HEK293 (cell line): ENCODE results near the gene USP6NL.

Source experiments
- CTCF ChIA-PET: fragments of 350-600 bp; formaldehyde crosslinking; extraction: SDS; loops from one replicate; lab custom pipeline; 2021; ENCODE audit warnings: antibody characterized with exemption; lab: Yijun Ruan, JAX
- POLR2A ChIA-PET: fragments of 300-600 bp; formaldehyde crosslinking; extraction: SDS; loops from one replicate; lab custom pipeline; 2020; ENCODE audit warnings: antibody characterized with exemption, inconsistent platforms; lab: Yijun Ruan, JAX
- H3K27ac ChIP-seq: fragments of 200-500 bp; sonication (Bioruptor generic); 2 replicates; pipeline ENCODE4 v1.5.1; 2014; ENCODE audit warnings: low read depth, low read length, control low read depth, inconsistent platforms; ENCODE audit errors: extremely low read depth
- H3K36me3 ChIP-seq, 2 experiments: fragments of 200-500 bp in 1 of 2; sonication (Bioruptor generic) in 1 of 2; 1 replicate in 1 of 2; 2 replicates in 1 of 2; pipeline ENCODE4 v1.5.1; 2014 to 2017; ENCODE audit warnings: inconsistent platforms in 2 of 2, low read length in 2 of 2; ENCODE audit not compliant: control insufficient read depth in 2 of 2, insufficient read depth in 1 of 2
- H3K4me1 ChIP-seq: fragments of 200-500 bp; sonication (Bioruptor generic); 2 replicates; pipeline ENCODE4 v1.5.1; 2014; ENCODE audit warnings: mild to moderate bottlenecking, low read length, inconsistent platforms; ENCODE audit not compliant: control insufficient read depth, insufficient read depth
- H3K4me3 ChIP-seq: 2 replicates; pipeline ENCODE4 v1.5.1; 2011; ENCODE audit warnings: low read depth, mild to moderate bottlenecking, control low read depth, low read length, moderate library complexity
- H3K9me3 ChIP-seq: fragments of 200-500 bp; sonication (Bioruptor generic); 2 replicates; pipeline ENCODE4 v1.5.1; 2014; ENCODE audit warnings: low read depth, low read length, inconsistent platforms; ENCODE audit not compliant: control insufficient read depth, insufficient read depth
- CTCF ChIP-seq: fragments of 450-650 bp; formaldehyde crosslinking; IDR thresholded peaks from 2 replicates; pipeline ENCODE4 v1.5.1; 2016; ENCODE audit warnings: missing biosample characterization, missing genetic modification characterization
- MYNN ChIP-seq: fragments of 450-650 bp; formaldehyde crosslinking; IDR thresholded peaks from 2 replicates; pipeline ENCODE4 v1.5.1; 2016; ENCODE audit warnings: missing biosample characterization, missing genetic modification characterization, borderline replicate concordance
- SCRT2 ChIP-seq: fragments of 450-650 bp; formaldehyde crosslinking; IDR thresholded peaks from 2 replicates; pipeline ENCODE4 v1.5.1; 2016; ENCODE audit warnings: missing biosample characterization, missing genetic modification characterization
- ZNF121 ChIP-seq: fragments of 450-650 bp; formaldehyde crosslinking; IDR thresholded peaks from 2 replicates; pipeline ENCODE4 v1.5.1; 2016; ENCODE audit warnings: missing biosample characterization, missing genetic modification characterization
- ZNF239 ChIP-seq: fragments of 450-650 bp; formaldehyde crosslinking; IDR thresholded peaks from 2 replicates; pipeline ENCODE4 v1.5.1; 2016; ENCODE audit warnings: missing biosample characterization, missing genetic modification characterization
- ZNF341 ChIP-seq: fragments of 450-650 bp; formaldehyde crosslinking; IDR thresholded peaks from 2 replicates; pipeline ENCODE4; 2016; ENCODE audit warnings: low read depth, missing biosample characterization, missing genetic modification characterization
- ZNF510 ChIP-seq: fragments of 450-650 bp; formaldehyde crosslinking; IDR thresholded peaks from 2 replicates; pipeline ENCODE4 v1.5.1; 2018; ENCODE audit warnings: mild to moderate bottlenecking, missing genetic modification characterization, missing biosample characterization; ENCODE audit not compliant: insufficient replicate concordance
- ZNF529 ChIP-seq: fragments of 450-650 bp; formaldehyde crosslinking; IDR thresholded peaks from 2 replicates; pipeline ENCODE4 v1.5.1; 2017; ENCODE audit warnings: missing genetic modification characterization, missing biosample characterization; ENCODE audit not compliant: insufficient replicate concordance
- ZNF600 ChIP-seq: fragments of 450-650 bp; formaldehyde crosslinking; IDR thresholded peaks from 2 replicates; pipeline ENCODE4 v1.5.1; 2016; ENCODE audit warnings: missing biosample characterization, missing genetic modification characterization
- ZNF776 ChIP-seq: fragments of 450-650 bp; formaldehyde crosslinking; IDR thresholded peaks from 2 replicates; pipeline ENCODE4 v1.5.0; 2017; ENCODE audit warnings: missing biosample characterization, missing genetic modification characterization, borderline replicate concordance
- TF ChIP-seq, protein P1 (sequence below): fragments of 450-650 bp; formaldehyde crosslinking; IDR thresholded peaks from 2 replicates; pipeline ENCODE4 v1.5.1; 2017; ENCODE audit warnings: missing biosample characterization, missing genetic modification characterization
- TF ChIP-seq, protein P2 (sequence below): fragments of 450-650 bp; formaldehyde crosslinking; IDR thresholded peaks from 2 replicates; pipeline ENCODE4 v1.5.1; 2016; ENCODE audit warnings: missing biosample characterization, missing genetic modification characterization

Gene USP6NL

DNA sequence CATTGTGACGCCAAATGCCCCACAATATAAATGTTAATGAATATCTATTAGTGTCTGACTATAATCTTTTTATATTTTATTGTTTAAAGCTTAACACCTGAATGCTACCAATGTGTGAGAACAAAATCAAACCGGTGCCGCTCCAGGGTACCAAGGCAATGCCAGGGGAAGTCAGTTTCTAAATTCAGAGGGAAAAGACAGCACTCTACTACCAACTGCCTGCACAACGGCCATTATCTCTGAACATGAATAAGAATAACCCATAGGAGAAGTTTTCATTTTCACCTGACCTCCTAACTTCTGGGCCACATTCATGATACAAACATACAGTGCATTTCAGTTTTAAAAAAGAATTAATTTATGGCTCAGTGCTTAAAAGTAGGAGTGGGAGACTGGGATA lies 21.7 kb downstream of the USP6NL start:
- Histone ChIP-seq H3K36me3 (peaks cover 0 to 3% of the 10 kb centered on the region in 2 experiments; a peak in 1 of 3 replicates), H3K9me3 (no peaks in the 10 kb centered on the region)
- TF ChIP-seq MYNN (tag by site-specific recombination) (no peak), ZNF510 (tag by site-specific recombination) (no peak)
- TF ChIP-seq, all 188 proteins: peak for 0
- no peak overlapping the region for H3K4me3 ChIP-seq
- ChIA-PET CTCF (interaction anchor here (1.1 kb wide), 1 partner anchor 15 kb away, joined by 3 read pairs; no protein-coding TSS in a partner anchor), POLR2A (no interaction called here)
- 0 out of 2 replicates have a peak, but pooled peaks cover 2% of the 10 kb centered on the region for H3K4me1 ChIP-seq
- no peak overlapping the region for H3K27ac ChIP-seq

GRCh38 chr10:11588873-11589574 lies 22.4 kb downstream of the USP6NL start:
- H3K9me3 ChIP-seq: no peaks in the 10 kb centered on the region
- H3K4me3 ChIP-seq: no peak overlapping the region
- no peak overlapping the region for H3K27ac ChIP-seq
- CTCF ChIA-PET: interaction anchor here (0.6 to 1.7 kb wide), 5 partner anchors 14 to 136 kb away, joined by 3 to 4 read pairs (median 3); no protein-coding TSS in a partner anchor
- TF ChIP-seq ZNF600 (tag by site-specific recombination): peak; percentile 14; the same call in 1 of the 2 replicates
- TF ChIP-seq, protein P1, sequence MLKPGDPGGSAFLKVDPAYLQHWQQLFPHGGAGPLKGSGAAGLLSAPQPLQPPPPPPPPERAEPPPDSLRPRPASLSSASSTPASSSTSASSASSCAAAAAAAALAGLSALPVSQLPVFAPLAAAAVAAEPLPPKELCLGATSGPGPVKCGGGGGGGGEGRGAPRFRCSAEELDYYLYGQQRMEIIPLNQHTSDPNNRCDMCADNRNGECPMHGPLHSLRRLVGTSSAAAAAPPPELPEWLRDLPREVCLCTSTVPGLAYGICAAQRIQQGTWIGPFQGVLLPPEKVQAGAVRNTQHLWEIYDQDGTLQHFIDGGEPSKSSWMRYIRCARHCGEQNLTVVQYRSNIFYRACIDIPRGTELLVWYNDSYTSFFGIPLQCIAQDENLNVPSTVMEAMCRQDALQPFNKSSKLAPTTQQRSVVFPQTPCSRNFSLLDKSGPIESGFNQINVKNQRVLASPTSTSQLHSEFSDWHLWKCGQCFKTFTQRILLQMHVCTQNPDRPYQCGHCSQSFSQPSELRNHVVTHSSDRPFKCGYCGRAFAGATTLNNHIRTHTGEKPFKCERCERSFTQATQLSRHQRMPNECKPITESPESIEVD (tag by site-specific recombination): peak; percentile 43
- TF ChIP-seq ZNF341 (tag by site-specific recombination): peak; percentile 58; the same call in 1 of the 2 replicates
- TF ChIP-seq ZNF239 (tag by site-specific recombination): no peak
- TF ChIP-seq CTCF (tag by site-specific recombination): no peak
- TF ChIP-seq ZNF776: no peak
- H3K4me1 ChIP-seq: 0 out of 2 replicates have a peak, but pooled peaks cover 2% of the 10 kb centered on the region
- peaks cover 0 to 3% of the 10 kb centered on the region in 2 experiments; a peak in 1 of 3 replicates for H3K36me3 ChIP-seq
- POLR2A ChIA-PET: no interaction called here

GRCh38 chr10:11587722-11588259 lies 23.7 kb downstream of the USP6NL start:
- CTCF ChIA-PET: interaction anchor here (1.6 to 1.7 kb wide), 2 partner anchors 72 to 137 kb away, joined by 3 to 4 read pairs; no protein-coding TSS in a partner anchor
- POLR2A ChIA-PET: no interaction called here
- Histone ChIP-seq H3K27ac (no peak overlapping the region), H3K4me1 (0 out of 2 replicates have a peak, but pooled peaks cover 2% of the 10 kb centered on the region), H3K36me3 (peaks cover 0 to 3% of the 10 kb centered on the region in 2 experiments; a peak in 1 of 3 replicates), H3K9me3 (no peaks in the 10 kb centered on the region), H3K4me3 (no peak overlapping the region)
- TF ChIP-seq ZNF121 (no peak), SCRT2 (tag by site-specific recombination) (0 out of 2 replicates have a peak, but pooled peaks have one; percentile 37)

DNA sequence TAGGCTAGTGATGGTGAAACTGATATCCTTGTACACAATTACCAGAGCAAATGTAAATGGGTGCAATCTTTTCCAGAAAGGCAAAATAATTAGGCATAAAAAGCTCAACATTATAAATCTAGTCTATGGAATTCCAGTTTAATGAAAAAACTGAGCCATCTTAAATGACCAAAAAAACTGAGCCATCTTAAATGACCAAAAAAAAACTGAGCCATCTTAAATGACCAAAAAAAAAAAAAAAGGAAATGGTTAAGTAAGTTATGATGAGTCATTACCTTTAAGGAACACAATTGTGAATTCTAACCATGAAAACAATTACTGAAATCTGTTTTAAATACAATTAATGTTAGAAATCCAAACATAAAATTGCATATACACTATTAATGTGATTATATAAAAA lies 25.3 kb downstream of the USP6NL start:
- CTCF ChIA-PET: no interaction called here
- no peak overlapping the region for H3K4me3 ChIP-seq
- 0 out of 2 replicates have a peak, but pooled peaks cover 2% of the 10 kb centered on the region for H3K4me1 ChIP-seq
- POLR2A ChIA-PET: no interaction called here
- H3K36me3 ChIP-seq: peaks cover 0 to 3% of the 10 kb centered on the region in 2 experiments; a peak in 1 of 3 replicates
- no peak overlapping the region for H3K27ac ChIP-seq
- H3K9me3 ChIP-seq: no peaks in the 10 kb centered on the region
- no peak for TF ChIP-seq ZNF529
- TF ChIP-seq, protein P2, sequence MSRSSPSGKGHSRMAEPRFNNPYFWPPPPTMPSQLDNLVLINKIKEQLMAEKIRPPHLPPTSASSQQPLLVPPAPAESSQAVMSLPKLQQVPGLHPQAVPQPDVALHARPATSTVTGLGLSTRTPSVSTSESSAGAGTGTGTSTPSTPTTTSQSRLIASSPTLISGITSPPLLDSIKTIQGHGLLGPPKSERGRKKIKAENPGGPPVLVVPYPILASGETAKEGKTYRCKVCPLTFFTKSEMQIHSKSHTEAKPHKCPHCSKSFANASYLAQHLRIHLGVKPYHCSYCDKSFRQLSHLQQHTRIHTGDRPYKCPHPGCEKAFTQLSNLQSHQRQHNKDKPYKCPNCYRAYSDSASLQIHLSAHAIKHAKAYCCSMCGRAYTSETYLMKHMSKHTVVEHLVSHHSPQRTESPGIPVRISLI (tag by site-specific recombination): peak; percentile 87
